Measurements from ENCODE around the gene GRM4. TPM values are rescaled to one million over a fixed set of nuclear protein-coding genes. Genes with fewer than 3 reads are reported as not detected.

Gene GRM4
- polyA plus RNA-seq, 4 donors, result 0.45 to 0.65 (median 0.52) TPM

GRCh38 chr6:34004706-34005105 lies 141.2 kb downstream of the GRM4 start:
- no peak for DNase-seq (ENCODE audit: low read depth in 4 of 4, low spot score in 3 of 4)

- no peak for DNase-seq (ENCODE audit: low read depth in 4 of 4, low spot score in 3 of 4)
Measured at GRCh38 chr6:34003962-34004361, 141.9 kb downstream of the GRM4 start.

GRCh38 chr6:34001706-34002621 lies 143.9 kb downstream of the GRM4 start:
- DNase-seq (ENCODE audit: low read depth in 4 of 4, low spot score in 3 of 4), result no peak

GRCh38 chr6:34000281-34000680 lies 145.6 kb downstream of the GRM4 start:
- DNase-seq (ENCODE audit: low read depth in 4 of 4, low spot score in 3 of 4), result no peak

- no peak for DNase-seq (ENCODE audit: low read depth in 4 of 4, low spot score in 3 of 4)
Measured at GRCh38 chr6:33999567-33999966, 146.3 kb downstream of the GRM4 start.

- DNase-seq (ENCODE audit: low read depth in 4 of 4, low spot score in 3 of 4), result no peak
Measured at GRCh38 chr6:33998660-33999059, 147.2 kb downstream of the GRM4 start.

GRCh38 chr6:33997265-33997664 lies 148.6 kb downstream of the GRM4 start:
- DNase-seq (ENCODE audit: low read depth in 4 of 4, low spot score in 3 of 4), result no peak

- no peak for DNase-seq (ENCODE audit: low read depth in 4 of 4, low spot score in 3 of 4)
Measured at GRCh38 chr6:33996120-33996475, 149.8 kb downstream of the GRM4 start.

GRCh38 chr6:33995309-33996119 lies 150.4 kb downstream of the GRM4 start:
- DNase-seq (ENCODE audit: low read depth in 4 of 4, low spot score in 3 of 4), result no peak

GRCh38 chr6:33994472-33995308 lies 151.2 kb downstream of the GRM4 start:
- DNase-seq (ENCODE audit: low read depth in 4 of 4, low spot score in 3 of 4), result no peak

GRCh38 chr6:33993653-33994471 lies 152.0 kb downstream of the GRM4 start:
- DNase-seq (ENCODE audit: low read depth in 4 of 4, low spot score in 3 of 4), result no peak

GRCh38 chr6:33993091-33993490 lies 152.8 kb downstream of the GRM4 start:
- DNase-seq (ENCODE audit: low read depth in 4 of 4, low spot score in 3 of 4), result no peak

- DNase-seq (ENCODE audit: low read depth in 4 of 4, low spot score in 3 of 4), result no peak
Measured at GRCh38 chr6:33992191-33992590, 153.7 kb downstream of the GRM4 start.

- DNase-seq (ENCODE audit: low read depth in 4 of 4, low spot score in 3 of 4), result no peak
Measured at GRCh38 chr6:33991610-33992009, 154.3 kb downstream of the GRM4 start.

- DNase-seq (ENCODE audit: low read depth in 4 of 4, low spot score in 3 of 4), result no peak
Measured at GRCh38 chr6:33990061-33990541, 155.8 kb downstream of the GRM4 start.

- DNase-seq (ENCODE audit: low read depth in 4 of 4, low spot score in 3 of 4), result no peak
Measured at GRCh38 chr6:33989016-33989854, 156.7 kb downstream of the GRM4 start.

GRCh38 chr6:33988121-33989015 lies 157.5 kb downstream of the GRM4 start:
- DNase-seq (ENCODE audit: low read depth in 4 of 4, low spot score in 3 of 4), result no peak

- no peak for DNase-seq (ENCODE audit: low read depth in 4 of 4, low spot score in 3 of 4)
Measured at GRCh38 chr6:33987531-33988021, 158.3 kb downstream of the GRM4 start.

All from right renal pelvis (tissue), 4 donors.